ENCODE data around the gene TUFT1. TPM values are rescaled to one million over a fixed set of nuclear protein-coding genes. Genes with fewer than 3 reads are reported as not detected.

Gene TUFT1
- total RNA-seq, 1 experiment from 2014 or later, result 12.3 TPM

DNA sequence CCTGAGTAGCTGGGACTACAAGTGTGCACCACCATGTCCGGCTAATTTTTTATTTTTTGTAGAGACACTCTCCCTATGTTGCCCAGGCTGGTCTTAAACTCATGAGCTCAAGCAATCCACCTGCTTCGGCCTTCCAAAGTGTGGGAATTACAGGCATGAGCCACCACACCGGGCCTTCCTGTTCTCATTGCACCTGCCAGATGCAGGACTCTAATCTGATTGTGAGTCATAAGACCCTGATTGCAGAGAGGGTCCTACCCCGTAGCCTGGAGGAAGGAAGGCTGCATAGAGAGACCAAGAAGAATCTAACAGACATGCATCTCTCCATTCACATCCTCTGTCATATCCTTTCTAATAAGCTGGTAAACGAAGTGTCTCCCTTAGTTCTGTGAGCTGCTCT is 48.5 kb upstream of the TUFT1 start (continued):
- no peak for TF ChIP-seq SIN3A (IDR thresholded peaks at IDR 0.05; ENCODE audit: low read depth)
- TF ChIP-seq YY1 (IDR thresholded peaks at IDR 0.05; ENCODE audit: extremely low read depth, insufficient replicate concordance, low read depth, low read length), result no peak
- no peak for TF ChIP-seq POLR2AphosphoS5 (IDR thresholded peaks at IDR 0.05; ENCODE audit: low read depth, low read length)
- TF ChIP-seq POLR2A (IDR thresholded peaks at IDR 0.05; ENCODE audit: borderline replicate concordance, extremely low read depth, insufficient read depth, insufficient read length), result no peak

DNA sequence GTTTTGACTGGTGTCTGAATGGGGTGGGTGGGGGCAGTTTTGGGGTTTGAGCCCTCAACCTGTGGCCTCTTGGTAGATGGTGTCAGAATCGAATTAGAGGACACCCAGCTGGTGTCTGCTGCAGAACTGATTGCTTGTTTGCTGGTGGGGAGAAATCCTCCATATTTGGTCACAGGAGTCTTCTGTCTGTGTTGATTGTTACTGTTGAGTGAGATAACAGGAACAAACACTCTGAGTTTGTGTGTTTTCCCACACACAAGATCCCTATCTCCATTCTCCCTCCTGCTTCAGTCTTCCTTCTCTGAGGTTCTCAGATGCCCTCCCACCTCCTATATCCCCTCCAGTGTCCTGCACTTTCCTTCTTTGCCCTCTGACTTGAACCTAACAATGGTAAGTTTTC is 48.0 kb upstream of the TUFT1 start:
- RAD21 ChIA-PET (ENCODE audit: low non-redundant PET in 1 of 2, low total read pairs in 2 of 2, uncharacterized antibody in 2 of 2, unreplicated experiment in 2 of 2), result no interaction called here

More for the DNA sequence above, 48.0 kb upstream of the TUFT1 start:
- DNase-seq (ENCODE audit: low read depth, low spot score) (no peak), ATAC-seq (no peak)
- Histone ChIP-seq H3K4me1 (ENCODE audit: control insufficient read depth in 1 of 2, insufficient read depth in 2 of 2, low read length in 2 of 2) (peaks cover 27 to 33% of the 10 kb centered on the region in 2 experiments), H3K9ac (ENCODE audit: low read length) (no peak overlapping the region), H3K79me2 (ENCODE audit: insufficient read depth, low read length) (no peaks in the 10 kb centered on the region), H3K9me3 (ENCODE audit: control insufficient read depth in 1 of 2, insufficient read depth in 1 of 2, low read depth in 1 of 2, low read length in 2 of 2) (no peaks in the 10 kb centered on the region), H3K4me3 (replicated peaks in 1 of 2; ENCODE audit: low read depth in 1 of 2, low read length in 2 of 2) (no peak overlapping the region), H3K36me3 (ENCODE audit: control insufficient read depth in 1 of 2, insufficient read depth in 2 of 2, low read length in 2 of 2) (no peaks in the 10 kb centered on the region), H3K27me3 (ENCODE audit: insufficient read depth, low read length) (no peaks in the 10 kb centered on the region), H3K4me2 (ENCODE audit: low read length) (no peak overlapping the region), H2AFZ (ENCODE audit: low read depth, low read length, poor library complexity, severe bottlenecking) (no peak overlapping the region), H3K27ac (ENCODE audit: low read depth, low read length) (no peak overlapping the region), H3K9me2 (ENCODE audit: insufficient read depth) (no peaks in the 10 kb centered on the region), H4K20me1 (ENCODE audit: insufficient read depth) (no peaks in the 10 kb centered on the region)
- CTCF ChIA-PET, result no interaction called here
- intact Hi-C loops (cut with micrococcal nuclease), result no loop called here
- POLR2A ChIA-PET, result interaction anchor here (1.5 kb wide), 1 partner anchor 50 kb away, joined by 3 read pairs; no protein-coding TSS in a partner anchor
- no TSS peak for BruUV-seq (replicated peaks)
- TF ChIP-seq, protein P1, sequence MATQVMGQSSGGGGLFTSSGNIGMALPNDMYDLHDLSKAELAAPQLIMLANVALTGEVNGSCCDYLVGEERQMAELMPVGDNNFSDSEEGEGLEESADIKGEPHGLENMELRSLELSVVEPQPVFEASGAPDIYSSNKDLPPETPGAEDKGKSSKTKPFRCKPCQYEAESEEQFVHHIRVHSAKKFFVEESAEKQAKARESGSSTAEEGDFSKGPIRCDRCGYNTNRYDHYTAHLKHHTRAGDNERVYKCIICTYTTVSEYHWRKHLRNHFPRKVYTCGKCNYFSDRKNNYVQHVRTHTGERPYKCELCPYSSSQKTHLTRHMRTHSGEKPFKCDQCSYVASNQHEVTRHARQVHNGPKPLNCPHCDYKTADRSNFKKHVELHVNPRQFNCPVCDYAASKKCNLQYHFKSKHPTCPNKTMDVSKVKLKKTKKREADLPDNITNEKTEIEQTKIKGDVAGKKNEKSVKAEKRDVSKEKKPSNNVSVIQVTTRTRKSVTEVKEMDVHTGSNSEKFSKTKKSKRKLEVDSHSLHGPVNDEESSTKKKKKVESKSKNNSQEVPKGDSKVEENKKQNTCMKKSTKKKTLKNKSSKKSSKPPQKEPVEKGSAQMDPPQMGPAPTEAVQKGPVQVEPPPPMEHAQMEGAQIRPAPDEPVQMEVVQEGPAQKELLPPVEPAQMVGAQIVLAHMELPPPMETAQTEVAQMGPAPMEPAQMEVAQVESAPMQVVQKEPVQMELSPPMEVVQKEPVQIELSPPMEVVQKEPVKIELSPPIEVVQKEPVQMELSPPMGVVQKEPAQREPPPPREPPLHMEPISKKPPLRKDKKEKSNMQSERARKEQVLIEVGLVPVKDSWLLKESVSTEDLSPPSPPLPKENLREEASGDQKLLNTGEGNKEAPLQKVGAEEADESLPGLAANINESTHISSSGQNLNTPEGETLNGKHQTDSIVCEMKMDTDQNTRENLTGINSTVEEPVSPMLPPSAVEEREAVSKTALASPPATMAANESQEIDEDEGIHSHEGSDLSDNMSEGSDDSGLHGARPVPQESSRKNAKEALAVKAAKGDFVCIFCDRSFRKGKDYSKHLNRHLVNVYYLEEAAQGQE (IDR thresholded peaks at IDR 0.05; ENCODE audit: low read depth), result no peak
- TF ChIP-seq ZNF274 (IDR thresholded peaks at IDR 0.05; ENCODE audit: low read depth, low read length) (no peak), SIN3A (IDR thresholded peaks at IDR 0.05; ENCODE audit: low read depth) (no peak)
- TF ChIP-seq, protein P2, sequence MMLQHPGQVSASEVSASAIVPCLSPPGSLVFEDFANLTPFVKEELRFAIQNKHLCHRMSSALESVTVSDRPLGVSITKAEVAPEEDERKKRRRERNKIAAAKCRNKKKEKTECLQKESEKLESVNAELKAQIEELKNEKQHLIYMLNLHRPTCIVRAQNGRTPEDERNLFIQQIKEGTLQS (IDR thresholded peaks at IDR 0.05), result no peak
